ENCODE measurements around the gene TUBD1. TPM values are rescaled to one million over a fixed set of nuclear protein-coding genes. Genes with fewer than 3 reads are reported as not detected.
A peak's percentile ranks its signal among the peaks of the same experiment; 100 is the strongest.
"Not testable (repeated sequence)": the region's sequence is repeated elsewhere in the genome, so short reads cannot be mapped to it uniquely, and the experiment has no call there.

TUBD1 gene
- total RNA-seq, result 1 to 10 TPM; 6.3 to 8.6 TPM
- total RNA-seq, result 10.8 to 23.2 reads per million in 2 donors

- Mint-ChIP-seq H3K4me1 (peaks cover 39% of the 10 kb centered on the region), H3K27me3 (no peaks in the 10 kb centered on the region), H3K27ac (peak within 1 kb of the TSS; percentile 98), H3K4me3 (peak within 1 kb of the TSS; percentile 100), H3K36me3 (ENCODE audit: low read depth) (peaks cover 14% of the 10 kb centered on the region)
- peak; percentile 94 for ATAC-seq
- peak; percentile 88 to 97 (median 95) for DNase-seq
- H3K9me3 ChIP-seq (ENCODE audit: control insufficient read depth, low read length, poor library complexity, severe bottlenecking), result no peaks in the 10 kb centered on the region
These were observed at the start of gene TUBD1, which contains the start of gene RPS6KB1 for GRCh38 chr17:59892924-59893675. TSS of gene TUBD1 (minus strand) at chr17:59892943. CDS start at chr17:59891002, 1,941 bp downstream. TSS of gene RPS6KB1 (plus strand) at chr17:59893121. CDS start at chr17:59893185, 64 bp downstream.

- Mint-ChIP-seq H3K4me1 (peaks cover 9% of the 10 kb centered on the region), H3K27me3 (no peaks in the 10 kb centered on the region), H3K27ac (no peak overlapping the region), H3K36me3 (ENCODE audit: low read depth) (peaks cover 9% of the 10 kb centered on the region), H3K4me3 (no peak overlapping the region)
- H3K9me3 ChIP-seq (ENCODE audit: control insufficient read depth, low read length, poor library complexity, severe bottlenecking), result no peaks in the 10 kb centered on the region
- ATAC-seq (no peak), DNase-seq (no peak)
These were observed 48.4 kb upstream of the TUBD1 start for GRCh38 chr17:59941131-59941530.

GRCh38 chr17:59940697-59941096 is 48.0 kb upstream of the TUBD1 start:
- not testable (repeated sequence) for H3K36me3 Mint-ChIP-seq (ENCODE audit: low read depth); H3K27me3 Mint-ChIP-seq; H3K9me3 ChIP-seq (ENCODE audit: control insufficient read depth, low read length, poor library complexity, severe bottlenecking); ATAC-seq; DNase-seq; H3K4me1 Mint-ChIP-seq; H3K4me3 Mint-ChIP-seq
- H3K27ac Mint-ChIP-seq, result peak overlapping the region; percentile 67

- DNase-seq; H3K27me3 Mint-ChIP-seq; H3K9me3 ChIP-seq (ENCODE audit: control insufficient read depth, low read length, poor library complexity, severe bottlenecking); H3K36me3 Mint-ChIP-seq (ENCODE audit: low read depth); H3K27ac Mint-ChIP-seq; ATAC-seq; H3K4me1 Mint-ChIP-seq; H3K4me3 Mint-ChIP-seq: not testable (repeated sequence)
These were observed 40.6 kb upstream of the TUBD1 start for GRCh38 chr17:59933317-59933716.

GRCh38 chr17:59930768-59931167 is 38.0 kb upstream of the TUBD1 start:
- not testable (repeated sequence) for H3K27ac Mint-ChIP-seq; H3K4me3 Mint-ChIP-seq; H3K27me3 Mint-ChIP-seq; H3K36me3 Mint-ChIP-seq (ENCODE audit: low read depth); H3K4me1 Mint-ChIP-seq; H3K9me3 ChIP-seq (ENCODE audit: control insufficient read depth, low read length, poor library complexity, severe bottlenecking); DNase-seq; ATAC-seq

GRCh38 chr17:59930121-59930520 is 37.4 kb upstream of the TUBD1 start:
- H3K27ac Mint-ChIP-seq; ATAC-seq; H3K4me3 Mint-ChIP-seq; H3K27me3 Mint-ChIP-seq; DNase-seq; H3K9me3 ChIP-seq (ENCODE audit: control insufficient read depth, low read length, poor library complexity, severe bottlenecking); H3K4me1 Mint-ChIP-seq; H3K36me3 Mint-ChIP-seq (ENCODE audit: low read depth): not testable (repeated sequence)

GRCh38 chr17:59920637-59921036 is 27.9 kb upstream of the TUBD1 start:
- H3K27ac Mint-ChIP-seq, result not testable (repeated sequence)

GRCh38 chr17:59916446-59916845 is 23.7 kb upstream of the TUBD1 start:
- no peak overlapping the region for H3K4me3 Mint-ChIP-seq
- peaks cover 10% of the 10 kb centered on the region for H3K36me3 Mint-ChIP-seq (ENCODE audit: low read depth)
- H3K4me1 Mint-ChIP-seq, result peaks cover 9% of the 10 kb centered on the region
- no peaks in the 10 kb centered on the region for H3K27me3 Mint-ChIP-seq
- DNase-seq (no peak), ATAC-seq (no peak)
- peak overlapping the region; percentile 3 for H3K27ac Mint-ChIP-seq
- no peaks in the 10 kb centered on the region for H3K9me3 ChIP-seq (ENCODE audit: control insufficient read depth, low read length, poor library complexity, severe bottlenecking)

More at GRCh38 chr17:59920637-59921036, 27.9 kb upstream of the TUBD1 start:
- not testable (repeated sequence) for H3K4me1 Mint-ChIP-seq; DNase-seq; H3K4me3 Mint-ChIP-seq; H3K9me3 ChIP-seq (ENCODE audit: control insufficient read depth, low read length, poor library complexity, severe bottlenecking); H3K27me3 Mint-ChIP-seq; ATAC-seq
- peaks cover 13% of the 10 kb centered on the region for H3K36me3 Mint-ChIP-seq (ENCODE audit: low read depth)

- peaks cover 7% of the 10 kb centered on the region for H3K4me1 Mint-ChIP-seq
These were observed 21.6 kb upstream of the TUBD1 start for GRCh38 chr17:59914274-59914854.

GRCh38 chr17:59907467-59907866 is 14.7 kb upstream of the TUBD1 start:
- H3K9me3 ChIP-seq (ENCODE audit: control insufficient read depth, low read length, poor library complexity, severe bottlenecking), result no peaks in the 10 kb centered on the region
- DNase-seq (no peak), ATAC-seq (no peak)
- H3K36me3 Mint-ChIP-seq (ENCODE audit: low read depth), result peaks cover 3% of the 10 kb centered on the region
- H3K27me3 Mint-ChIP-seq, result no peaks in the 10 kb centered on the region
- H3K4me3 Mint-ChIP-seq, result no peak overlapping the region
- H3K27ac Mint-ChIP-seq, result no peak overlapping the region
- H3K4me1 Mint-ChIP-seq, result peaks cover 15% of the 10 kb centered on the region

More at GRCh38 chr17:59914274-59914854, 21.6 kb upstream of the TUBD1 start:
- Mint-ChIP-seq H3K36me3 (ENCODE audit: low read depth) (peaks cover 8% of the 10 kb centered on the region), H3K27ac (no peak overlapping the region), H3K27me3 (no peaks in the 10 kb centered on the region), H3K4me3 (no peak overlapping the region)
- no peaks in the 10 kb centered on the region for H3K9me3 ChIP-seq (ENCODE audit: control insufficient read depth, low read length, poor library complexity, severe bottlenecking)
- DNase-seq (no peak), ATAC-seq (peak; percentile 69)

- Mint-ChIP-seq H3K36me3 (ENCODE audit: low read depth) (peaks cover 3% of the 10 kb centered on the region), H3K27me3 (no peaks in the 10 kb centered on the region), H3K27ac (no peak overlapping the region), H3K4me3 (no peak overlapping the region), H3K4me1 (peaks cover 21% of the 10 kb centered on the region)
- no peaks in the 10 kb centered on the region for H3K9me3 ChIP-seq (ENCODE audit: control insufficient read depth, low read length, poor library complexity, severe bottlenecking)
- DNase-seq (no peak), ATAC-seq (no peak)
These were observed 10.7 kb upstream of the TUBD1 start for GRCh38 chr17:59903455-59903854.

- Mint-ChIP-seq H3K36me3 (ENCODE audit: low read depth) (peaks cover 3% of the 10 kb centered on the region), H3K27ac (no peak overlapping the region)
These were observed 8.9 kb upstream of the TUBD1 start for GRCh38 chr17:59901604-59902003.

GRCh38 chr17:59899099-59899498 is 6.4 kb upstream of the TUBD1 start:
- no peak for DNase-seq
- Mint-ChIP-seq H3K4me3 (no peak overlapping the region), H3K36me3 (ENCODE audit: low read depth) (peaks cover 5% of the 10 kb centered on the region), H3K27ac (no peak overlapping the region), H3K27me3 (no peaks in the 10 kb centered on the region), H3K4me1 (peaks cover 28% of the 10 kb centered on the region)
- no peak for ATAC-seq
- no peaks in the 10 kb centered on the region for H3K9me3 ChIP-seq (ENCODE audit: control insufficient read depth, low read length, poor library complexity, severe bottlenecking)

More at GRCh38 chr17:59901604-59902003, 8.9 kb upstream of the TUBD1 start:
- H3K4me1 Mint-ChIP-seq, result peaks cover 24% of the 10 kb centered on the region
- no peaks in the 10 kb centered on the region for H3K27me3 Mint-ChIP-seq
- no peaks in the 10 kb centered on the region for H3K9me3 ChIP-seq (ENCODE audit: control insufficient read depth, low read length, poor library complexity, severe bottlenecking)
- no peak for DNase-seq
- H3K4me3 Mint-ChIP-seq, result no peak overlapping the region
- ATAC-seq, result no peak
